Retinal pigment epithelial cell (primary cell): ENCODE results near the gene PON3.

Source experiments
- DNase-seq: peaks from one replicate; pipeline ENCODE4 v3.0.0-alpha.2; 2010; ENCODE audit warnings: low read depth
- H3K4me3 ChIP-seq: 2 replicates; pipeline ENCODE4 v1.5.1; 2011; ENCODE audit warnings: mild to moderate bottlenecking, low read length, control low read depth, moderate library complexity
- CTCF ChIP-seq: conservative IDR thresholded peaks from 2 replicates; pipeline ENCODE4 v1.5.1; 2011; ENCODE audit warnings: low read depth, low read length, control low read depth, inconsistent platforms

Gene PON3

GRCh38 chr7:95376632-95377400 is 19.4 kb downstream of the PON3 start:
- H3K4me3 ChIP-seq = no peak overlapping the region
- DNase-seq = no peak
- TF ChIP-seq CTCF = no peak

GRCh38 chr7:95375591-95376257 is 20.5 kb downstream of the PON3 start:
- no peak for DNase-seq

GRCh38 chr7:95373323-95373722 is 22.9 kb downstream of the PON3 start:
- DNase-seq = no peak
- no peak for TF ChIP-seq CTCF

More at GRCh38 chr7:95375591-95376257, 20.5 kb downstream of the PON3 start:
- H3K4me3 ChIP-seq = no peak overlapping the region
- TF ChIP-seq CTCF = no peak

GRCh38 chr7:95368235-95368634 is 27.9 kb downstream of the PON3 start:
- no peak for DNase-seq
- H3K4me3 ChIP-seq = no peak overlapping the region
- TF ChIP-seq CTCF = no peak

More at GRCh38 chr7:95373323-95373722, 22.9 kb downstream of the PON3 start:
- H3K4me3 ChIP-seq = no peak overlapping the region

GRCh38 chr7:95367606-95368005 is 28.6 kb downstream of the PON3 start:
- no peak overlapping the region for H3K4me3 ChIP-seq
- no peak for TF ChIP-seq CTCF
- DNase-seq = no peak

- no peak for DNase-seq
Observed at GRCh38 chr7:95365151-95365550, 31.0 kb downstream of the PON3 start.

More at GRCh38 chr7:95365151-95365550, 31.0 kb downstream of the PON3 start:
- no peak for TF ChIP-seq CTCF
- no peak overlapping the region for H3K4me3 ChIP-seq
